Measurements from ENCODE around the gene ZFP30. TPM values are rescaled to one million over a fixed set of nuclear protein-coding genes. Genes with fewer than 3 reads are reported as not detected.
"Not testable (repeated sequence)": the region's sequence is repeated elsewhere in the genome, so short reads cannot be mapped to it uniquely, and the experiment has no call there.

ZFP30 gene
- total and polyA plus RNA-seq, 10 of the 15 experiments (the other 5 are each of a cell fraction or from before 2014, with no cell fraction given) = 1.4 to 12.8 (median 5.7) TPM

- CTCF ChIA-PET = interaction anchor here (0.6 kb wide), 1 partner anchor 44 kb away, joined by 3 read pairs; no protein-coding TSS in a partner anchor
- 97% methylated on average over 7 of the region's 8 CpGs for WGBS (ENCODE audit: insufficient coverage, insufficient replicate concordance, low lambda C conversion rate, missing lambda C conversion rate)
- H3K9ac ChIP-seq (ENCODE audit: control insufficient read depth, insufficient read depth, low read length); H3K27me3 ChIP-seq (replicated peaks in 1 of 2; ENCODE audit: control insufficient read depth in 2 of 2, insufficient read depth in 2 of 2, low read length in 1 of 2); H2AFZ ChIP-seq (ENCODE audit: control insufficient read depth, low read depth, low read length); H3K4me3 ChIP-seq; BruUV-seq (replicated peaks); H3K9me3 ChIP-seq (replicated peaks; ENCODE audit: control insufficient read depth, insufficient read depth, low read length); H3K4me1 ChIP-seq (ENCODE audit: control insufficient read depth, insufficient read depth, low read length); H4K20me1 ChIP-seq (ENCODE audit: control insufficient read depth, insufficient read depth); H3K27ac ChIP-seq (ENCODE audit: control insufficient read depth, insufficient read depth); ATAC-seq; H3K36me3 ChIP-seq (ENCODE audit: control insufficient read depth in 2 of 2, insufficient read depth in 2 of 2, low read length in 1 of 2); H3K4me2 ChIP-seq (ENCODE audit: control insufficient read depth, insufficient read depth); DNase-seq (ENCODE audit: low read depth, low spot score); FAIRE-seq: not testable (repeated sequence)
- intact Hi-C loops (cut with micrococcal nuclease; ENCODE audit: unreplicated experiment) = loop anchor here (5.0 kb wide), 1 partner anchor 190 kb away; the partner anchor contains the start of genes ZNF569 and ZNF570
- in situ Hi-C loops (cut with MboI) = loop anchor here (10.0 kb wide), 1 partner anchor 342 kb away; no protein-coding TSS in a partner anchor
- peaks cover 22% of the 10 kb centered on the region for H3K79me2 ChIP-seq (ENCODE audit: control insufficient read depth, insufficient read depth, low read length)
- RAD21 ChIA-PET (ENCODE audit: unreplicated experiment) = interaction anchor here (0.7 kb wide), 1 partner anchor 62 kb away, joined by 5 read pairs; the partner anchor contains the start of genes ZNF540 and ZNF571
- POLR2A ChIA-PET = interaction anchor here (0.6 to 0.7 kb wide), 2 partner anchors 44 to 68 kb away, joined by 3 to 4 read pairs; no protein-coding TSS in a partner anchor
- TF ChIP-seq MLLT1 (IDR thresholded peaks at IDR 0.05) = peak; percentile 64
- SMC1A ChIA-PET (ENCODE audit: uncharacterized antibody, unreplicated experiment) = interaction anchor here (1.4 kb wide), 1 partner anchor 117 kb away, joined by 4 read pairs; no protein-coding TSS in a partner anchor
These were observed 1.9 kb upstream of the ZFP30 start for GRCh38 chr19:37657157-37657556.

- in situ Hi-C loops (cut with MboI) = loop anchor here (10.0 kb wide), 1 partner anchor 341 kb away; no protein-coding TSS in a partner anchor
- Histone ChIP-seq H3K4me3 (peak overlapping the region; percentile 80), H3K36me3 (ENCODE audit: control insufficient read depth in 2 of 2, insufficient read depth in 2 of 2, low read length in 1 of 2) (peaks cover 0 to 1% of the 10 kb centered on the region in 2 experiments; a peak in 1 of 4 replicates), H2AFZ (ENCODE audit: control insufficient read depth, low read depth, low read length) (peak overlapping the region; percentile 84), H3K4me2 (ENCODE audit: control insufficient read depth, insufficient read depth) (peak overlapping the region; percentile 75), H3K9me3 (replicated peaks; ENCODE audit: control insufficient read depth, insufficient read depth, low read length) (peaks cover 5% of the 10 kb centered on the region; the same call in 2 of the 3 replicates), H3K79me2 (ENCODE audit: control insufficient read depth, insufficient read depth, low read length) (peaks cover 26% of the 10 kb centered on the region), H3K27me3 (replicated peaks in 1 of 2; ENCODE audit: control insufficient read depth in 2 of 2, insufficient read depth in 2 of 2, low read length in 1 of 2) (no peaks in the 10 kb centered on the region), H3K27ac (ENCODE audit: control insufficient read depth, insufficient read depth) (peak overlapping the region; percentile 85), H3K9ac (ENCODE audit: control insufficient read depth, insufficient read depth, low read length) (peak overlapping the region; percentile 89), H4K20me1 (ENCODE audit: control insufficient read depth, insufficient read depth) (no peaks in the 10 kb centered on the region), H3K4me1 (ENCODE audit: control insufficient read depth, insufficient read depth, low read length) (no peaks in the 10 kb centered on the region)
- ChIA-PET POLR2A (no interaction called here), SMC1A (ENCODE audit: uncharacterized antibody, unreplicated experiment) (no interaction called here), CTCF (no interaction called here), RAD21 (ENCODE audit: unreplicated experiment) (interaction anchor here (1.0 kb wide), 1 partner anchor 246 kb away, joined by 3 read pairs; no protein-coding TSS in a partner anchor)
- intact Hi-C loops (cut with micrococcal nuclease; ENCODE audit: unreplicated experiment) = loop anchor here (1.0 to 5.0 kb wide), 2 partner anchors 189 to 439 kb away; partner anchors contain the start of genes ZNF569 and ZNF570
- 1% methylated on average over 57 of the region's 57 CpGs for WGBS (ENCODE audit: insufficient coverage, insufficient replicate concordance, low lambda C conversion rate, missing lambda C conversion rate)
- peak; percentile 61 for FAIRE-seq
- ATAC-seq = peak; percentile 79
- BruUV-seq (replicated peaks) = TSS peak; percentile 83
- peak; percentile 45 for DNase-seq (ENCODE audit: low read depth, low spot score)
- TF ChIP-seq CREB1 (IDR thresholded peaks at IDR 0.05; ENCODE audit: low read depth) (no peak), POLR2A (IDR thresholded peaks at IDR 0.05; ENCODE audit: low read depth, low read length) (peak; percentile 79), TBL1XR1 (IDR thresholded peaks at IDR 0.05; ENCODE audit: low read depth, low read length) (no peak), HDGF (IDR thresholded peaks at IDR 0.05) (peak; percentile 56; the same call in 1 of the 2 replicates), SMAD1 (IDR thresholded peaks at IDR 0.05; ENCODE audit: low read depth, partially characterized antibody) (no peak), JUND (IDR thresholded peaks at IDR 0.05; ENCODE audit: low read depth, low read length) (no peak), CEBPZ (IDR thresholded peaks at IDR 0.05; ENCODE audit: low read depth, low read length) (no peak), CHD4 (IDR thresholded peaks at IDR 0.05) (no peak)
These were observed 565 bp upstream of the ZFP30 start for GRCh38 chr19:37655689-37656371.

All from GM12878 (cell line).